Cardiac fibroblast (primary cell): ENCODE measurements around the gene FOXA1.

Experiments
- DNase-seq, 2 donors: peaks; one replicate each; pipeline versions ENCODE4 v3.0.0 to v3.0.0-alpha.2; 2010; ENCODE audit warnings: low read depth in 2 of 2
- H3K4me3 ChIP-seq, 2 donors: replicated peaks in 1 of 2; 1 replicate in 1 of 2; 2 replicates in 1 of 2; pipeline ENCODE4 v1.5.1; 2011; ENCODE audit warnings: low read depth in 2 of 2, low read length in 2 of 2, mild to moderate bottlenecking in 2 of 2, moderate library complexity in 1 of 2
- TF ChIP-seq, protein P1 (sequence below): IDR thresholded peaks from one replicate; pipeline ENCODE4 v1.5.1; 2011; ENCODE audit warnings: low read depth, mild to moderate bottlenecking, low read length, inconsistent platforms

FOXA1 gene

DNA sequence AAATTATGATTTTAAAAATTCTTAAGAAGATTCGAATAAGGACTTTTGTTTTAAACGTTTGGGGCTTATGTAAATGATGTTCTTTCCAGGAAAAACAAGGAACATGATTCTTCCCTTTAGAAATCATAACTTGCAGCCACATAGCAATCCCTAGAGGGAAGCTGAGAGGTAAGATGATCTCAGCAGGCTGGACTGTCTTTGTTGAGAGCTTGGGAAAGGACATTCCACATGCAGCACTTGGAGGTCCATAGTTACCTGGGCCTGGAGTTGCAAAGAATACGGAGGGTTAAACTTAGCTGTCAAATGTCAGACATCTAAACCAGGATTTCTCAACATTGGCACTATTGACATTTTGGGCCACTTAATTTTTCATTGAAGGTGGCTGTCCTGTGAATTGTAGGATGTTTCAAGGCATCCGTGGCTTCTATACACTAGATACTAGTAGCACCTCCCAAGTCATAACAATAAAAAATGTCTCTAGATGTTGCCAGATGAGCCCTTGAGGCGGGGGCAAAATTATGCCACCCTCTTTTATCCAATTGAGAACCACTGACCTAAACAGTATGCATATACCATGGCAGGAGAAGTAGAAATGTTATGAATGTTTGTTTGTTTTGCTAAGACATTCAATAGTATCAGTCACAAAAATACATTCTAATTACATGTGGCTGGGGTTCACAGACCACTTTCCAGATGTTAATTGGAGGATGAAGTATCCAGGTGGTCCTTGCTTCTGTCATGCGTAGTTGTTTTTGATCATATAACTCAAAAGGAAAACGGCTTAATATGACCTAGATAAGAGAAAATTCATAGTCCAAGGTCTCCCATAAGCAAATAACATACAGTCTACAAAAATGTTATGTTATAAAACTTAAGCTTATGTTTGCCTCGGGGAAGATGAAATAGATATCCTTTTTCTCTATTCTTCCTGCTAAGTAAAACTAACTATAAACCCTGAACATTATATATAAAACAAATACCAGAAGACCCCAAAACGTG is 30.8 kb upstream of the FOXA1 start:
- H3K4me3 ChIP-seq: no peak overlapping the region
- DNase-seq: peak in 1 of 2 donors; percentile 52
- TF ChIP-seq, protein P1, sequence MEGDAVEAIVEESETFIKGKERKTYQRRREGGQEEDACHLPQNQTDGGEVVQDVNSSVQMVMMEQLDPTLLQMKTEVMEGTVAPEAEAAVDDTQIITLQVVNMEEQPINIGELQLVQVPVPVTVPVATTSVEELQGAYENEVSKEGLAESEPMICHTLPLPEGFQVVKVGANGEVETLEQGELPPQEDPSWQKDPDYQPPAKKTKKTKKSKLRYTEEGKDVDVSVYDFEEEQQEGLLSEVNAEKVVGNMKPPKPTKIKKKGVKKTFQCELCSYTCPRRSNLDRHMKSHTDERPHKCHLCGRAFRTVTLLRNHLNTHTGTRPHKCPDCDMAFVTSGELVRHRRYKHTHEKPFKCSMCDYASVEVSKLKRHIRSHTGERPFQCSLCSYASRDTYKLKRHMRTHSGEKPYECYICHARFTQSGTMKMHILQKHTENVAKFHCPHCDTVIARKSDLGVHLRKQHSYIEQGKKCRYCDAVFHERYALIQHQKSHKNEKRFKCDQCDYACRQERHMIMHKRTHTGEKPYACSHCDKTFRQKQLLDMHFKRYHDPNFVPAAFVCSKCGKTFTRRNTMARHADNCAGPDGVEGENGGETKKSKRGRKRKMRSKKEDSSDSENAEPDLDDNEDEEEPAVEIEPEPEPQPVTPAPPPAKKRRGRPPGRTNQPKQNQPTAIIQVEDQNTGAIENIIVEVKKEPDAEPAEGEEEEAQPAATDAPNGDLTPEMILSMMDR: no peak

DNA sequence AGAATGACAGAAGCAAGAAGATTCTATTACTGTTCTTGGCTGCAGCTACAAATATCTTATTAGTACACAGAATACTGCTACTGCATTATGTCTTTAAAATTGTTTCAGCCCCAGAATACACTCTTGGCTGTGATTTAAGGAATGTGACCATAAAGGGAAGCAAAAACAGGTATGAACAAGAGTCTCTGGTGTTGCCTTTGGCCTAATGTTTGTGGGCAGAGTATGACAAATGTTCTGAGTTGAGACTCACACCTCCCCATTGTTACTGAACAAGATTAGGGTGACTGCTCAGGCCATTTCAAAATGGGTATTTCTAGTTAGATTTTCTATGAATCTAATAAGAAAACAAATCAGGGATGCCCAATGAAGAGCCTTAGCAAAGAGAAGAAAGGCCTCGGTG is 28.9 kb upstream of the FOXA1 start:
- no peak overlapping the region for H3K4me3 ChIP-seq
- TF ChIP-seq, protein P1: no peak
- DNase-seq: peak in 1 of 2 donors; percentile 37

DNA sequence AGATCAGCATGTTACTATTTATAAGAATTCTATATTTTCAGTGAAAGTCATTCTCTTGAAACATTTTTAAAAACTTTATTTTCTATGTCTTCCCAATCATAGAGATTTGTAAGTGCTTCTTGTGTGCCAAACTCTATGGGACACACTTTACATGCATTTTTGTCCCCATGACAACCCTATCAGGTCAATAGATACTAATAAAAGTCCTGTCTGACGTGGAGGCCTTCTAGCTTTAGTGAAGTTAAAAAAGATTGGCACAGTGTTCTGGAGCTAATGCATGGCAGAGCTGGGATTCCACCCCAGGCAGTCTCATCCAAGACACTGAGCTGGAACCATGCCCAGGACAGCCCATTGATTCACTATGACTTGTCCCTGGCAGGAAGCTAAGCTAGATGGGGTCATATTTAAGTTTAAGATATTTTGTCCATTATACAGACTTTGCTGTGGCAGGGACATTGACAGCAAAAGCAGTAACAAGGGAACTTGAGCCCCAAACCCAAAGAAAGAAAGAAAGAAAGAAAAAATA is 28.4 kb upstream of the FOXA1 start:
- DNase-seq: peak; percentile 52 to 90
- H3K4me3 ChIP-seq: no peak overlapping the region
- TF ChIP-seq, protein P1: no peak

DNA sequence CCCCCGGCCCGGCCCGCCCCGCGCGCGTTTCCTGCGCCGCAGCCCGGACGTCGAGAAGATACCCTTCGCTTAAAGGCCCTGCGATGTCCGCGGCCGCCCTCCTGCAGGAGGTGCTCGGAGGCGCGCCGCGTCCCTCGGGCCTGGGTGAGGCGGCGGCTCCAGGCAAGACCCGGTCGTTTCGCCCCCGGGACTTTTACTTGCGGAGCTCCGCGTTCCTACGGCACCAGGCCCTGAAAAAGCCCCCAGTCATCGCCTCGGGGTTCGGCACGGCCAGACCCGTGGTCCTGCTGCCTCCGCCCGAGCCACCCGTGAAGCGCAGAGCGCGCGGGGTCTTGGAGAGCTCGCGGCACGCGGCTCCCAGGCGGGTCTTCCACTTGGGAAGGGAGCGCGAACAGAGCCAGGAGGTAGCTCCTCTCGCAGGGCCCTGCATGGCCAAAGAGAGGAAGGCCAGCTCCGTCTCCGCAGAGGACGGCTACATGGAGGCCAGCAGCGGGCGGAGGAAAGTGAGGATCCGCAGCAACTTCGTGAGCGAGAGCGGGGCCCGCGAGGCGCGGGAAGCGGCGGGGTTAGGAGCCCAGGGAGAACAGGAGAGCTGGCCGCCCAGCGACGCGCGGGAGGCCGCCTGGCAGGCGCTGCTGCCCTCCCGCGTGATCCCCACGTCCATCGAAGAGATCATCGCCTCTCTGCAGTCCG is 27.3 kb upstream of the FOXA1 start:
- TF ChIP-seq, protein P1: no peak

DNA sequence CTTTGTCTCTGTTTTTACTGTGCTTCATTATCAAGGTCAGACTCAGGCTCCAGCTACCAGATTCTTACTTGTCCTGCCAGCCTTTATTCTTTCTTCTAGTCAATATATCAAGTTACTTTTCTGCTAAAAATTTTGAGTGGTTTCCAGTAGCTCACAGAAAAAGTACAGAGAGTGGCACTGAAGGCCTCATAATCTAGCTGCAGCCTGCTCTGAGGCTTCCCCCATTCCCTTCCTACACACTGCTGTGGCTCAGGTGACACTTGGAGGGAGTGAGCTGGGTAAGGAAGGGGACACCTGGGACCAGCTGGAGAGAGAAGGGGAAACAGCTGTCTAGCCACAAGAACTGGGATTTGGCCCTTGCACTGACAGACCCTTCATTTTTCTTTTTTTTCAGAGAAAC is 25.8 kb upstream of the FOXA1 start:
- no peak for DNase-seq
- TF ChIP-seq, protein P1: no peak
- H3K4me3 ChIP-seq: no peak overlapping the region

More for the DNA sequence above, 27.3 kb upstream of the FOXA1 start:
- peak; percentile 15 to 34 for DNase-seq
- H3K4me3 ChIP-seq: peak overlapping the region; percentile 17 to 36

DNA sequence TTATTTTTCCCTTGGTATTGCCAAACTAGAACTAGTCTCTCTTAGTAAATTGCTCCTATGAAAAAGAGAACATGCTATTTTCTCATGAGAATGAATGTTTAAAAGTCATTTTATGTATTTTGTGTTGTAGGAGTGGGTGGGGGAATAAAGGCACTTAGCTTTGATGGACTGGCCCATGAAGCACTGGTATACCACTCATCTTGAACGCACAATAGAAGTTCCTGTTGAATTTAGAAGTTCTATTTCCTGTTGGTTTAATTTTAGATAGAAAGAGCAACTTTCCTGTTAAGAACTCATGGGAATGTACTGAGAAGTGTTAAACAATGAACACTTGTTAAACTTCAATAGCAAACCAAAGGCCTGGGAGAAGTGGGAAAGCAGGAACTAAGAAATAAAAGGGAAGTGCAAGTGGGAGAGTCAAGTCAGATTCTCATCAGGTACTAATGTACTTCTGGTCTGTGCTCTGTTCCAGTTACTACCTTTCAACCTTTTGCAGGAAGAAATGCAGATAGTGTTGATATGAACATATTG is 23.5 kb upstream of the FOXA1 start:
- TF ChIP-seq, protein P1: no peak
- no peak overlapping the region for H3K4me3 ChIP-seq
- no peak for DNase-seq
